ENCODE results near the gene HTR4.

Gene HTR4

GRCh38 chr5:148443241-148443640, 211.1 kb downstream of the HTR4 start:
- POLR2A ChIA-PET (ENCODE audit: low non-redundant PET), result no interaction called here
- CTCF ChIA-PET, result interaction anchor here (0.6 to 5.7 kb wide), 6 partner anchors 19 to 1556 kb away, joined by 3 to 68 read pairs (median 4); no protein-coding TSS in a partner anchor
- TF ChIP-seq CTCF (conservative IDR thresholded peaks at IDR 0.05; ENCODE audit: low read depth), result no peak
- no peak for DNase-seq (ENCODE audit: low spot score)
- no peak overlapping the region for H3K27ac ChIP-seq

- CTCF ChIA-PET, result interaction anchor here (1.0 kb wide), 1 partner anchor 596 kb away, joined by 3 read pairs; no protein-coding TSS in a partner anchor
Observed at GRCh38 chr5:148438933-148439332, 215.4 kb downstream of the HTR4 start.

GRCh38 chr5:148437249-148437648, 217.1 kb downstream of the HTR4 start:
- DNase-seq (ENCODE audit: low spot score), result no peak
- POLR2A ChIA-PET (ENCODE audit: low non-redundant PET), result no interaction called here
- no peak overlapping the region for H3K27ac ChIP-seq
- CTCF ChIA-PET, result interaction anchor here (0.7 kb wide), 1 partner anchor 43 kb away, joined by 3 read pairs; no protein-coding TSS in a partner anchor
- no peak for TF ChIP-seq CTCF (conservative IDR thresholded peaks at IDR 0.05; ENCODE audit: low read depth)

More at GRCh38 chr5:148438933-148439332, 215.4 kb downstream of the HTR4 start:
- no peak for DNase-seq (ENCODE audit: low spot score)
- H3K27ac ChIP-seq, result no peak overlapping the region
- POLR2A ChIA-PET (ENCODE audit: low non-redundant PET), result no interaction called here
- TF ChIP-seq CTCF (conservative IDR thresholded peaks at IDR 0.05; ENCODE audit: low read depth), result no peak

- no peak for DNase-seq (ENCODE audit: low spot score)
- ChIA-PET CTCF (no interaction called here), POLR2A (ENCODE audit: low non-redundant PET) (no interaction called here)
- TF ChIP-seq CTCF (conservative IDR thresholded peaks at IDR 0.05; ENCODE audit: low read depth), result no peak
- no peak overlapping the region for H3K27ac ChIP-seq
Observed at GRCh38 chr5:148436029-148436428, 218.3 kb downstream of the HTR4 start.

DNA sequence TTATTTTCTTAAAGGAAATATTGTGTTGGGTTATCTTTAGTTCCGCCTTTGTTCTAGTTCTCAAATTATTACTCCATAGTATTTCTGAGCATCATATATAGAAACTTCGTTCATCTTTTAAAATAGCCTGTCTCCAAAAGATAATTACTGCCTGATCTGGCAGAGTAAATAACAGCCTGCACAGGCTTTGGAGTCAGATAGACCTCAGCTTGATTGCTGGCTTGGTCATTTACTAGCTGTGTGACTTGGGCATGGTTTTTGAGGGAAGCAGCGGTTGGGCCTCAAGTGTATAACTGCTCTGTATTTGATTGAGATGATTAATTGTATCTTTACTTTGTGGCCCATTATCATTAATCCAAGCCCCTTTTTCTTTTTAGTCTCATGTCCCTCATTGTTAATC, 220.5 kb downstream of the HTR4 start:
- no peak for TF ChIP-seq CTCF (conservative IDR thresholded peaks at IDR 0.05; ENCODE audit: low read depth)
- POLR2A ChIA-PET (ENCODE audit: low non-redundant PET), result no interaction called here
- DNase-seq (ENCODE audit: low spot score), result no peak
- H3K27ac ChIP-seq, result no peak overlapping the region
- CTCF ChIA-PET, result no interaction called here
